ENCODE data around the gene RGMA. TPM values are rescaled to one million over a fixed set of nuclear protein-coding genes. Genes with fewer than 3 reads are reported as not detected.

RGMA gene
- total RNA-seq, 1 experiment from 2014 or later, result 1.3 TPM

- no peaks in the 10 kb centered on the region for H4K20me1 ChIP-seq (ENCODE audit: low read length)
- POLR2A ChIA-PET (ENCODE audit: unreplicated experiment), result no interaction called here
- no peak for TF ChIP-seq CTCF (conservative IDR thresholded peaks at IDR 0.05; ENCODE audit: low read depth, low read length)
- TF ChIP-seq EZH2 (IDR thresholded peaks at IDR 0.05; ENCODE audit: low read length, unreplicated experiment), result no peak
- no peak for TF ChIP-seq EZH2phosphoT487 (IDR thresholded peaks at IDR 0.05; ENCODE audit: borderline replicate concordance, low read length)
Observed at GRCh38 chr15:93027413-93027812, 61.6 kb downstream of the RGMA start.

GRCh38 chr15:93026380-93026817, 62.6 kb downstream of the RGMA start:
- no peak for TF ChIP-seq EZH2 (IDR thresholded peaks at IDR 0.05; ENCODE audit: low read length, unreplicated experiment)
- TF ChIP-seq EZH2phosphoT487 (IDR thresholded peaks at IDR 0.05; ENCODE audit: borderline replicate concordance, low read length), result no peak
- no peaks in the 10 kb centered on the region for H3F3A ChIP-seq (ENCODE audit: low read length, unreplicated experiment)
- no peaks in the 10 kb centered on the region for H3K27me3 ChIP-seq (ENCODE audit: low read length)
- DNase-seq, result no peak
- H3K27ac ChIP-seq (ENCODE audit: low read length), result no peak overlapping the region
- H3K36me3 ChIP-seq (ENCODE audit: low read depth, low read length), result peaks cover 47% of the 10 kb centered on the region
- H2AFZ ChIP-seq (ENCODE audit: low read length), result no peak overlapping the region
- no peaks in the 10 kb centered on the region for H3K9me2 ChIP-seq (replicated peaks; ENCODE audit: low read length)
- intact Hi-C loops (cut with micrococcal nuclease), result no loop called here
- no peak overlapping the region for H3K4me2 ChIP-seq (ENCODE audit: low read length)
- no peak overlapping the region for H3K9ac ChIP-seq (ENCODE audit: low read length)
- H3K9me3 ChIP-seq (ENCODE audit: low read length), result no peaks in the 10 kb centered on the region
- H3K79me2 ChIP-seq (ENCODE audit: low read length), result peaks cover 7% of the 10 kb centered on the region; the same call in 1 of the 2 replicates
- no peaks in the 10 kb centered on the region for H4K20me1 ChIP-seq (ENCODE audit: low read length)
- BruUV-seq (replicated peaks), result no TSS peak
- no peak for ATAC-seq
- no peak overlapping the region for H3K4me3 ChIP-seq (ENCODE audit: low read length)
- H3K4me1 ChIP-seq (ENCODE audit: insufficient read depth, low read length), result no peaks in the 10 kb centered on the region
- ChIA-PET POLR2A (ENCODE audit: unreplicated experiment) (no interaction called here), CTCF (no interaction called here)

More at GRCh38 chr15:93027413-93027812, 61.6 kb downstream of the RGMA start:
- Histone ChIP-seq H3K27me3 (ENCODE audit: low read length) (no peaks in the 10 kb centered on the region), H3K4me3 (ENCODE audit: low read length) (no peak overlapping the region), H3K9me2 (replicated peaks; ENCODE audit: low read length) (no peaks in the 10 kb centered on the region), H3K79me2 (ENCODE audit: low read length) (peaks cover 5% of the 10 kb centered on the region; the same call in 1 of the 2 replicates), H3K4me2 (ENCODE audit: low read length) (no peak overlapping the region), H3F3A (ENCODE audit: low read length, unreplicated experiment) (no peaks in the 10 kb centered on the region), H3K27ac (ENCODE audit: low read length) (no peak overlapping the region), H3K9ac (ENCODE audit: low read length) (no peak overlapping the region), H2AFZ (ENCODE audit: low read length) (no peak overlapping the region), H3K4me1 (ENCODE audit: insufficient read depth, low read length) (no peaks in the 10 kb centered on the region), H3K9me3 (ENCODE audit: low read length) (no peaks in the 10 kb centered on the region), H3K36me3 (ENCODE audit: low read depth, low read length) (peaks cover 37% of the 10 kb centered on the region)
- intact Hi-C loops (cut with micrococcal nuclease), result no loop called here
- DNase-seq (no peak), ATAC-seq (no peak)
- BruUV-seq (replicated peaks), result no TSS peak
- CTCF ChIA-PET, result no interaction called here

GRCh38 chr15:93025625-93025982, 63.4 kb downstream of the RGMA start:
- H3K9ac ChIP-seq (ENCODE audit: low read length), result no peak overlapping the region
- no peak overlapping the region for H3K4me2 ChIP-seq (ENCODE audit: low read length)
- ChIA-PET CTCF (no interaction called here), POLR2A (ENCODE audit: unreplicated experiment) (no interaction called here)
- peaks cover 55% of the 10 kb centered on the region for H3K36me3 ChIP-seq (ENCODE audit: low read depth, low read length)
- no peaks in the 10 kb centered on the region for H4K20me1 ChIP-seq (ENCODE audit: low read length)
- H3K27me3 ChIP-seq (ENCODE audit: low read length), result no peaks in the 10 kb centered on the region
- no TSS peak for BruUV-seq (replicated peaks)
- no peak overlapping the region for H2AFZ ChIP-seq (ENCODE audit: low read length)
- H3F3A ChIP-seq (ENCODE audit: low read length, unreplicated experiment), result no peaks in the 10 kb centered on the region
- H3K4me3 ChIP-seq (ENCODE audit: low read length), result no peak overlapping the region
- intact Hi-C loops (cut with micrococcal nuclease), result no loop called here
- H3K79me2 ChIP-seq (ENCODE audit: low read length), result peaks cover 7% of the 10 kb centered on the region; the same call in 1 of the 2 replicates
- TF ChIP-seq EZH2phosphoT487 (IDR thresholded peaks at IDR 0.05; ENCODE audit: borderline replicate concordance, low read length), result no peak
- TF ChIP-seq CTCF (conservative IDR thresholded peaks at IDR 0.05; ENCODE audit: low read depth, low read length), result no peak
- no peak for TF ChIP-seq EZH2 (IDR thresholded peaks at IDR 0.05; ENCODE audit: low read length, unreplicated experiment)
- H3K4me1 ChIP-seq (ENCODE audit: insufficient read depth, low read length), result no peaks in the 10 kb centered on the region
- ATAC-seq, result no peak
- H3K9me3 ChIP-seq (ENCODE audit: low read length), result no peaks in the 10 kb centered on the region
- no peak for DNase-seq
- no peaks in the 10 kb centered on the region for H3K9me2 ChIP-seq (replicated peaks; ENCODE audit: low read length)
- H3K27ac ChIP-seq (ENCODE audit: low read length), result no peak overlapping the region

All from PC-3 (cell line).